ENCODE data around the gene OR4E1.
"Not testable (repeated sequence)": the region's sequence is repeated elsewhere in the genome, so short reads cannot be mapped to it uniquely, and the experiment has no call there.

The OR4E1 gene

GRCh38 chr14:21652209-21652808 lies 21.3 kb downstream of the OR4E1 start:
- DNase-seq, result no peak

- no peak for DNase-seq
These were observed 26.2 kb downstream of the OR4E1 start for GRCh38 chr14:21647380-21647779.

- no peak for DNase-seq
These were observed 30.2 kb downstream of the OR4E1 start for GRCh38 chr14:21643407-21643806.

GRCh38 chr14:21642683-21643082 lies 30.9 kb downstream of the OR4E1 start:
- no peak for DNase-seq

GRCh38 chr14:21634840-21635239 lies 38.8 kb downstream of the OR4E1 start, which contains the start of gene OR10G2:
Gene OR10G2 (minus strand): TSS chr14:21634940. CDS start chr14:21634842, 98 bp downstream.
- DNase-seq, result no peak

- DNase-seq, result no peak
These were observed 42.5 kb downstream of the OR4E1 start for GRCh38 chr14:21631084-21631483.

- not testable (repeated sequence) for DNase-seq
These were observed 43.1 kb downstream of the OR4E1 start for GRCh38 chr14:21630503-21630902.

GRCh38 chr14:21626491-21627230 lies 47.0 kb downstream of the OR4E1 start:
- DNase-seq, result no peak
